HCT116 (cell line): ENCODE measurements around the gene KBTBD8. TPM values are rescaled to one million over a fixed set of nuclear protein-coding genes. Genes with fewer than 3 reads are reported as not detected.

Experiments
- ATAC-seq: fragments of 200-7000 bp; cut with Tn5 transposase; 2 replicates; pipeline ENCODE4 v1.9.1; 2020; ENCODE audit warnings: mild to moderate bottlenecking, moderate library complexity
- BruUV-seq: library from RNA; stranded (reverse); fragments of 400-500 nt; replicated peaks from 2 replicates; lab custom pipeline; 2021; lab: Mats Ljungman, UMichigan
- CTCF ChIA-PET: fragments of 300-600 bp; sonication (Branson Sonifier 250); formaldehyde crosslinking; loops from one replicate; lab custom pipeline; 2021; ENCODE audit warnings: antibody characterized with exemption; lab: Charles Lee
- POLR2A ChIA-PET: fragments of 300-600, 350-600 bp; sonication (Branson Sonifier 250); formaldehyde crosslinking; loops from one replicate; lab custom pipeline; 2021; ENCODE audit warnings: antibody characterized with exemption; lab: Charles Lee
- RAD21 ChIA-PET, 2 experiments: fragments of 300-600 bp; sonication (Branson Sonifier 250); formaldehyde crosslinking; loops; one replicate each; lab custom pipeline; 2023; ENCODE audit warnings: low total read pairs in 2 of 2; ENCODE audit not compliant: uncharacterized antibody in 2 of 2, unreplicated experiment in 2 of 2, low non-redundant PET in 1 of 2; lab: Charles Lee
- DNase-seq: peaks from one replicate; pipeline ENCODE4 v3.0.0-alpha.2; 2010; ENCODE audit warnings: low read depth, low spot score
- H2AFZ ChIP-seq: fragments of 200-600 bp; shearing (Covaris generic), sonication (generic); 2 replicates; pipeline ENCODE4 v1.6.1; 2017; ENCODE audit warnings: low read depth, mixed run types, mixed read lengths, antibody characterized with exemption, low read length; ENCODE audit not compliant: poor library complexity, severe bottlenecking
- H3K27ac ChIP-seq: 2 replicates; pipeline ENCODE4 v1.5.1; 2012; ENCODE audit warnings: low read depth, low read length
- H3K27me3 ChIP-seq: fragments of 200-600 bp; sonication (generic); 2 replicates; pipeline ENCODE4 v1.6.1; 2016; ENCODE audit warnings: mixed run types, low read length, mixed read lengths; ENCODE audit not compliant: insufficient read depth
- H3K36me3 ChIP-seq, 2 experiments: fragments of 200-500 bp in 1 of 2; fragments of 200-600 bp in 1 of 2; sonication (Bioruptor generic) in 1 of 2; sonication (generic) in 1 of 2; 2 replicates each; pipeline versions ENCODE4 v1.5.1 to v1.6.1; 2014 to 2016; ENCODE audit warnings: low read length in 2 of 2, inconsistent platforms in 1 of 2, mixed read lengths in 1 of 2, mixed run types in 1 of 2; ENCODE audit not compliant: insufficient read depth in 2 of 2, control insufficient read depth in 1 of 2
- H3K4me1 ChIP-seq, 2 experiments: fragments of 200-600 bp in 1 of 2; sonication (generic) in 1 of 2; 2 replicates each; pipeline versions ENCODE4 v1.5.1 to v1.6.1; 2012 to 2017; ENCODE audit warnings: low read length in 2 of 2, inconsistent platforms in 1 of 2, mild to moderate bottlenecking in 1 of 2, mixed read lengths in 1 of 2, mixed run types in 1 of 2, moderate library complexity in 1 of 2; ENCODE audit not compliant: insufficient read depth in 2 of 2, control insufficient read depth in 1 of 2
- H3K4me2 ChIP-seq: fragments of 200-600 bp; sonication (generic); 2 replicates; pipeline ENCODE4 v1.6.1; 2017; ENCODE audit warnings: mixed run types, low read length, mixed read lengths
- H3K4me3 ChIP-seq, 2 experiments: fragments of 200-600 bp in 1 of 2; sonication (generic) in 1 of 2; replicated peaks in 1 of 2; 2 replicates each; pipeline ENCODE4 v1.5.1; 2011 to 2016; ENCODE audit warnings: low read length in 2 of 2, control low read depth in 1 of 2, low read depth in 1 of 2, mild to moderate bottlenecking in 1 of 2, mixed read lengths in 1 of 2, mixed run types in 1 of 2
- H3K79me2 ChIP-seq: fragments of 200-600 bp; sonication (generic); 2 replicates; pipeline ENCODE4 v1.6.1; 2017; ENCODE audit warnings: mild to moderate bottlenecking, mixed run types, low read length, moderate library complexity, mixed read lengths; ENCODE audit not compliant: insufficient read depth
- H3K9ac ChIP-seq: fragments of 200-600 bp; sonication (generic); 2 replicates; pipeline ENCODE4 v1.6.1; 2016; ENCODE audit warnings: low read length, mixed read lengths
- H3K9me2 ChIP-seq: fragments of 200-600 bp; sonication (generic), shearing (Covaris generic); 2 replicates; pipeline ENCODE4 v1.6.1; 2017; ENCODE audit warnings: mixed run types, mild to moderate bottlenecking, moderate library complexity; ENCODE audit not compliant: insufficient read depth
- H3K9me3 ChIP-seq, 2 experiments: fragments of 200-500 bp in 1 of 2; fragments of 200-600 bp in 1 of 2; sonication (Bioruptor generic) in 1 of 2; sonication (generic) in 1 of 2; 2 replicates each; pipeline ENCODE4 v1.6.1; 2014 to 2017; ENCODE audit warnings: low read length in 2 of 2, mixed read lengths in 2 of 2, inconsistent platforms in 1 of 2, low read depth in 1 of 2, mild to moderate bottlenecking in 1 of 2, mixed run types in 1 of 2, moderate library complexity in 1 of 2; ENCODE audit not compliant: control insufficient read depth in 1 of 2, insufficient read depth in 1 of 2
- H4K20me1 ChIP-seq: fragments of 200-600 bp; sonication (generic), shearing (Covaris generic); 2 replicates; pipeline ENCODE4 v1.6.1; 2017; ENCODE audit warnings: mixed run types, mild to moderate bottlenecking, moderate library complexity; ENCODE audit not compliant: insufficient read depth
- CBX3 ChIP-seq: IDR thresholded peaks from 2 replicates; pipeline ENCODE4 v1.6.1; 2012; ENCODE audit warnings: low read depth
- CEBPB ChIP-seq: IDR thresholded peaks from 2 replicates; pipeline ENCODE4 v1.6.1; 2012; ENCODE audit warnings: low read depth
- ELF1 ChIP-seq: IDR thresholded peaks from 2 replicates; pipeline ENCODE4 v1.6.1; 2012; ENCODE audit warnings: low read depth, borderline replicate concordance
- EZH2 ChIP-seq: fragments of 200-600 bp; sonication (generic); IDR thresholded peaks from 2 replicates; pipeline ENCODE4 v1.6.1; 2017; ENCODE audit warnings: antibody characterized with exemption, mixed run types
- FOSL1 ChIP-seq: IDR thresholded peaks from 2 replicates; pipeline ENCODE4 v1.6.1; 2012; ENCODE audit warnings: low read depth
- JUND ChIP-seq: IDR thresholded peaks from 2 replicates; pipeline ENCODE4 v1.6.1; 2012
- POLR2A ChIP-seq: IDR thresholded peaks from 2 replicates; pipeline ENCODE4 v1.7.0; 2011; ENCODE audit warnings: borderline replicate concordance; ENCODE audit not compliant: insufficient read depth, insufficient read length; ENCODE audit errors: extremely low read depth
- POLR2AphosphoS5 ChIP-seq: IDR thresholded peaks from 2 replicates; pipeline ENCODE4 v1.6.1; 2011; ENCODE audit warnings: mild to moderate bottlenecking, low read depth, low read length, moderate library complexity
- RAD21 ChIP-seq: IDR thresholded peaks from 2 replicates; pipeline ENCODE4 v1.6.1; 2012; ENCODE audit warnings: low read depth, mild to moderate bottlenecking
- SIN3A ChIP-seq: IDR thresholded peaks from 2 replicates; pipeline ENCODE4 v1.6.1; 2012; ENCODE audit warnings: low read depth
- SP1 ChIP-seq: IDR thresholded peaks from 2 replicates; pipeline ENCODE4 v1.6.1; 2012; ENCODE audit warnings: low read depth
- SRF ChIP-seq: IDR thresholded peaks from 2 replicates; pipeline ENCODE4 v1.6.1; 2012; ENCODE audit warnings: low read depth
- YY1 ChIP-seq: IDR thresholded peaks from 2 replicates; pipeline ENCODE4 v1.6.1; 2011; ENCODE audit warnings: low read length, low read depth, moderate library complexity, mild to moderate bottlenecking; ENCODE audit not compliant: insufficient replicate concordance; ENCODE audit errors: extremely low read depth
- ZFX ChIP-seq: fragments of 450-650 bp; IDR thresholded peaks from 2 replicates; pipeline ENCODE4 v1.6.1; 2017
- ZNF274 ChIP-seq: fragments of 200-500 bp; sonication (Bioruptor generic); IDR thresholded peaks from 2 replicates; pipeline ENCODE4 v1.6.1; 2014; ENCODE audit warnings: mild to moderate bottlenecking, low read depth, low read length, inconsistent platforms
- intact Hi-C: fragments of 100-400 bp; cut with micrococcal nuclease; formaldehyde crosslinking; loops from 2 replicates; pipeline ENCODE4 v1.10.0; 2022
- total RNA-seq: library from RNA; stranded (reverse); gene quantifications from one replicate; pipeline ENCODE4 v1.2.1, GENCODE V29; 2021; ENCODE audit not compliant: unreplicated experiment
- TF ChIP-seq, protein P1 (sequence below), 3 experiments: fragments of 200-600 bp in 1 of 3; sonication (generic) in 1 of 3; IDR thresholded peaks in 2 of 3; conservative IDR thresholded peaks in 1 of 3; 2 replicates each; pipeline ENCODE4 v1.5.1; 2012 to 2017; ENCODE audit warnings: low read depth in 2 of 3, low read length in 2 of 3, antibody characterized with exemption in 1 of 3, borderline replicate concordance in 1 of 3, control low read depth in 1 of 3, mild to moderate bottlenecking in 1 of 3, mixed read lengths in 1 of 3, mixed run types in 1 of 3, moderate library complexity in 1 of 3; ENCODE audit not compliant: insufficient read depth in 1 of 3
- TF ChIP-seq, protein P2 (sequence below): IDR thresholded peaks from 2 replicates; pipeline ENCODE4 v1.6.1; 2012; ENCODE audit warnings: low read depth
- TF ChIP-seq, protein P3 (sequence below): IDR thresholded peaks from 2 replicates; pipeline ENCODE4 v1.6.1; 2012
- TF ChIP-seq, protein P4 (sequence below): IDR thresholded peaks from 2 replicates; pipeline ENCODE4 v1.6.1; 2012
- TF ChIP-seq, protein P5 (sequence below): IDR thresholded peaks from 2 replicates; pipeline ENCODE4 v1.6.1; 2011; ENCODE audit warnings: mild to moderate bottlenecking, low read length, moderate library complexity; ENCODE audit not compliant: insufficient replicate concordance; ENCODE audit errors: extremely low read depth

KBTBD8 gene
- total RNA-seq, 1 experiment from 2014 or later: 1.4 TPM

DNA sequence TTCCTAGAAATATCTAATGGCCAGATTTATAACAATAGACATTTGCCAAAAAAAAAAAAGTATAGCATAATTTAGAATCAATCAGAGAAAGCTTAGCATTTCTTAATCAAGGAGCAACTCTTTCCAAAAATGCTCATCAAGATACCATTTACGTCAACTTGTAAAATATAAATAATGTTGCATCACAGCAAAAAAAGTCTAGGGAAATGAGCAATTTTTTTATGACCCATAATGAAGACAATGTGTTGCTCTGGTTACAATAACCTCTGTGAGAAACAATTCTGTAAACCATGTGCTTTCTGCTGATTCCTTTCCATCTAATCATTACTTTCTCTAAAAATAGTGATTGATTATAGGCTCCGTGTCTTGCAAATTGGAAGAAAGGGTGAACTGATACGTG lies 36.3 kb downstream of the KBTBD8 start:
- intact Hi-C loops: no loop called here

More for the DNA sequence above, 36.3 kb downstream of the KBTBD8 start:
- no TSS peak for BruUV-seq
- ChIA-PET RAD21 (no interaction called here), CTCF (no interaction called here), POLR2A (no interaction called here)
- TF ChIP-seq CEBPB (no peak), SIN3A (no peak), RAD21 (no peak), YY1 (no peak), SP1 (no peak), EZH2 (no peak), ZFX (no peak), FOSL1 (no peak), ZNF274 (no peak), JUND (no peak), POLR2AphosphoS5 (no peak), ELF1 (no peak), SRF (no peak), CBX3 (no peak), POLR2A (no peak)
- TF ChIP-seq, protein P1, sequence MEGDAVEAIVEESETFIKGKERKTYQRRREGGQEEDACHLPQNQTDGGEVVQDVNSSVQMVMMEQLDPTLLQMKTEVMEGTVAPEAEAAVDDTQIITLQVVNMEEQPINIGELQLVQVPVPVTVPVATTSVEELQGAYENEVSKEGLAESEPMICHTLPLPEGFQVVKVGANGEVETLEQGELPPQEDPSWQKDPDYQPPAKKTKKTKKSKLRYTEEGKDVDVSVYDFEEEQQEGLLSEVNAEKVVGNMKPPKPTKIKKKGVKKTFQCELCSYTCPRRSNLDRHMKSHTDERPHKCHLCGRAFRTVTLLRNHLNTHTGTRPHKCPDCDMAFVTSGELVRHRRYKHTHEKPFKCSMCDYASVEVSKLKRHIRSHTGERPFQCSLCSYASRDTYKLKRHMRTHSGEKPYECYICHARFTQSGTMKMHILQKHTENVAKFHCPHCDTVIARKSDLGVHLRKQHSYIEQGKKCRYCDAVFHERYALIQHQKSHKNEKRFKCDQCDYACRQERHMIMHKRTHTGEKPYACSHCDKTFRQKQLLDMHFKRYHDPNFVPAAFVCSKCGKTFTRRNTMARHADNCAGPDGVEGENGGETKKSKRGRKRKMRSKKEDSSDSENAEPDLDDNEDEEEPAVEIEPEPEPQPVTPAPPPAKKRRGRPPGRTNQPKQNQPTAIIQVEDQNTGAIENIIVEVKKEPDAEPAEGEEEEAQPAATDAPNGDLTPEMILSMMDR (IDR thresholded peaks at IDR 0.05 in 2 of 3, conservative IDR thresholded peaks at IDR 0.05 in 1 of 3; ENCODE audit: borderline replicate concordance in 1 of 3, insufficient read depth in 1 of 3, low read depth in 2 of 3, low read length in 2 of 3): no peak
- TF ChIP-seq, protein P2, sequence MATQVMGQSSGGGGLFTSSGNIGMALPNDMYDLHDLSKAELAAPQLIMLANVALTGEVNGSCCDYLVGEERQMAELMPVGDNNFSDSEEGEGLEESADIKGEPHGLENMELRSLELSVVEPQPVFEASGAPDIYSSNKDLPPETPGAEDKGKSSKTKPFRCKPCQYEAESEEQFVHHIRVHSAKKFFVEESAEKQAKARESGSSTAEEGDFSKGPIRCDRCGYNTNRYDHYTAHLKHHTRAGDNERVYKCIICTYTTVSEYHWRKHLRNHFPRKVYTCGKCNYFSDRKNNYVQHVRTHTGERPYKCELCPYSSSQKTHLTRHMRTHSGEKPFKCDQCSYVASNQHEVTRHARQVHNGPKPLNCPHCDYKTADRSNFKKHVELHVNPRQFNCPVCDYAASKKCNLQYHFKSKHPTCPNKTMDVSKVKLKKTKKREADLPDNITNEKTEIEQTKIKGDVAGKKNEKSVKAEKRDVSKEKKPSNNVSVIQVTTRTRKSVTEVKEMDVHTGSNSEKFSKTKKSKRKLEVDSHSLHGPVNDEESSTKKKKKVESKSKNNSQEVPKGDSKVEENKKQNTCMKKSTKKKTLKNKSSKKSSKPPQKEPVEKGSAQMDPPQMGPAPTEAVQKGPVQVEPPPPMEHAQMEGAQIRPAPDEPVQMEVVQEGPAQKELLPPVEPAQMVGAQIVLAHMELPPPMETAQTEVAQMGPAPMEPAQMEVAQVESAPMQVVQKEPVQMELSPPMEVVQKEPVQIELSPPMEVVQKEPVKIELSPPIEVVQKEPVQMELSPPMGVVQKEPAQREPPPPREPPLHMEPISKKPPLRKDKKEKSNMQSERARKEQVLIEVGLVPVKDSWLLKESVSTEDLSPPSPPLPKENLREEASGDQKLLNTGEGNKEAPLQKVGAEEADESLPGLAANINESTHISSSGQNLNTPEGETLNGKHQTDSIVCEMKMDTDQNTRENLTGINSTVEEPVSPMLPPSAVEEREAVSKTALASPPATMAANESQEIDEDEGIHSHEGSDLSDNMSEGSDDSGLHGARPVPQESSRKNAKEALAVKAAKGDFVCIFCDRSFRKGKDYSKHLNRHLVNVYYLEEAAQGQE: no peak
- TF ChIP-seq, protein P3, sequence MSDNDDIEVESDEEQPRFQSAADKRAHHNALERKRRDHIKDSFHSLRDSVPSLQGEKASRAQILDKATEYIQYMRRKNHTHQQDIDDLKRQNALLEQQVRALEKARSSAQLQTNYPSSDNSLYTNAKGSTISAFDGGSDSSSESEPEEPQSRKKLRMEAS: no peak
- TF ChIP-seq, protein P4, sequence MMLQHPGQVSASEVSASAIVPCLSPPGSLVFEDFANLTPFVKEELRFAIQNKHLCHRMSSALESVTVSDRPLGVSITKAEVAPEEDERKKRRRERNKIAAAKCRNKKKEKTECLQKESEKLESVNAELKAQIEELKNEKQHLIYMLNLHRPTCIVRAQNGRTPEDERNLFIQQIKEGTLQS: no peak
- TF ChIP-seq, protein P5, sequence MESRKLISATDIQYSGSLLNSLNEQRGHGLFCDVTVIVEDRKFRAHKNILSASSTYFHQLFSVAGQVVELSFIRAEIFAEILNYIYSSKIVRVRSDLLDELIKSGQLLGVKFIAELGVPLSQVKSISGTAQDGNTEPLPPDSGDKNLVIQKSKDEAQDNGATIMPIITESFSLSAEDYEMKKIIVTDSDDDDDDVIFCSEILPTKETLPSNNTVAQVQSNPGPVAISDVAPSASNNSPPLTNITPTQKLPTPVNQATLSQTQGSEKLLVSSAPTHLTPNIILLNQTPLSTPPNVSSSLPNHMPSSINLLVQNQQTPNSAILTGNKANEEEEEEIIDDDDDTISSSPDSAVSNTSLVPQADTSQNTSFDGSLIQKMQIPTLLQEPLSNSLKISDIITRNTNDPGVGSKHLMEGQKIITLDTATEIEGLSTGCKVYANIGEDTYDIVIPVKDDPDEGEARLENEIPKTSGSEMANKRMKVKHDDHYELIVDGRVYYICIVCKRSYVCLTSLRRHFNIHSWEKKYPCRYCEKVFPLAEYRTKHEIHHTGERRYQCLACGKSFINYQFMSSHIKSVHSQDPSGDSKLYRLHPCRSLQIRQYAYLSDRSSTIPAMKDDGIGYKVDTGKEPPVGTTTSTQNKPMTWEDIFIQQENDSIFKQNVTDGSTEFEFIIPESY: no peak
- no peak overlapping the region for H3K9ac ChIP-seq
- DNase-seq (no peak), ATAC-seq (no peak)
- H3K36me3 ChIP-seq: no peaks in the 10 kb centered on the region
- H3K4me1 ChIP-seq: no peaks in the 10 kb centered on the region
- H3K9me2 ChIP-seq: no peaks in the 10 kb centered on the region
- H3K4me2 ChIP-seq: no peak overlapping the region
- no peaks in the 10 kb centered on the region for H3K27me3 ChIP-seq
- no peaks in the 10 kb centered on the region for H3K9me3 ChIP-seq
- H4K20me1 ChIP-seq: no peaks in the 10 kb centered on the region; the same call in 1 of the 2 replicates
- H3K4me3 ChIP-seq: no peak overlapping the region
- H3K27ac ChIP-seq: no peak overlapping the region
- H2AFZ ChIP-seq: no peak overlapping the region
- no peaks in the 10 kb centered on the region for H3K79me2 ChIP-seq
